A673 (cell line): Measurements from ENCODE around the gene MMP24OS.

Experiments
- EZH2 ChIP-seq: fragments of 200-600 bp; sonication (generic); IDR thresholded peaks from 2 replicates; pipeline ENCODE4 v1.6.1; 2017; ENCODE audit warnings: borderline replicate concordance, low read depth, mild to moderate bottlenecking, mixed read lengths, antibody characterized with exemption, low read length; ENCODE audit not compliant: poor library complexity, severe bottlenecking
- TF ChIP-seq, protein P1 (sequence below): fragments of 300-800, 200-600 bp; sonication (generic); conservative IDR thresholded peaks from 2 replicates; pipeline ENCODE4 v1.5.1; 2017; ENCODE audit warnings: low read depth, mild to moderate bottlenecking, antibody characterized with exemption, low read length, moderate library complexity, mixed read lengths

DNA sequence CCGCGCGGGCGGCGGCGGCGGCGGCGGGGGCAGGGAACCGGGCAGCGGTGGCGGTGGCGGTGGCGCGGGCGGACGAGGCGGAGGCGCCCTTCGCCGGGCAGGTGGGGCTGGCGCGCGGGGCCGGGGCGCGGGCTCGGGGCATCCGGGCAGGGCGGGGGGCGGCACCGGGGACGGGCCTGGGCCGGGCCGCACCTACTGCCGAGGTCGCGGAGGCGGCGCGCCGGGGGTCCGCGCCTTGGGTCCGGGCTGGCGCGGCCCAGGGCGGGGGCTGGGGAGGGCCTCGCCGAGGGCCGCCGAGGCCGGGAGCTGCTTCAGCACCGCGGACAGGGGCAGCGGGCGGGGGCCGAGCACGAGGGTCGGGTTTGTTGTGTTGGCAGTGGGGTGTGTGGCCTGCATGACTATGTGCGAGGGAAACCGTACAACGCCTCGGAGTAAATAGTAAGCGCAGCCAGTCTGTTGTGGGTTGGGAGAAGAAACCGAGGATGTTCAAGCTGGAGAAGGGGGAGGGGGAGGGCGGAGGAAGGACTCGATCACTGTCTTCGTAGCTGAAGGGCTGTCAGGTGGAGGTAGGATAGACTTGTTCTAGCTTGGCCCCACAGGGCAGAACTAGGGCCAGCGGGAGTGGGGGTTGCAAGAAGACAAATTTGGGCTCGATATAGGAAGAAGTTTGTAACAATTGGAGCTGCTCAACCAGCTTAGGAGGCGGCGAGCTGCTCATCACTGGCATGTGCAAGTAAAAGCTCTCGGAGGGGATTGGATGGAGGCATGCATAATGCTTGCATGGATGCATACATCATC lies 50.8 kb downstream of the MMP24OS start:
- TF ChIP-seq, protein P1, sequence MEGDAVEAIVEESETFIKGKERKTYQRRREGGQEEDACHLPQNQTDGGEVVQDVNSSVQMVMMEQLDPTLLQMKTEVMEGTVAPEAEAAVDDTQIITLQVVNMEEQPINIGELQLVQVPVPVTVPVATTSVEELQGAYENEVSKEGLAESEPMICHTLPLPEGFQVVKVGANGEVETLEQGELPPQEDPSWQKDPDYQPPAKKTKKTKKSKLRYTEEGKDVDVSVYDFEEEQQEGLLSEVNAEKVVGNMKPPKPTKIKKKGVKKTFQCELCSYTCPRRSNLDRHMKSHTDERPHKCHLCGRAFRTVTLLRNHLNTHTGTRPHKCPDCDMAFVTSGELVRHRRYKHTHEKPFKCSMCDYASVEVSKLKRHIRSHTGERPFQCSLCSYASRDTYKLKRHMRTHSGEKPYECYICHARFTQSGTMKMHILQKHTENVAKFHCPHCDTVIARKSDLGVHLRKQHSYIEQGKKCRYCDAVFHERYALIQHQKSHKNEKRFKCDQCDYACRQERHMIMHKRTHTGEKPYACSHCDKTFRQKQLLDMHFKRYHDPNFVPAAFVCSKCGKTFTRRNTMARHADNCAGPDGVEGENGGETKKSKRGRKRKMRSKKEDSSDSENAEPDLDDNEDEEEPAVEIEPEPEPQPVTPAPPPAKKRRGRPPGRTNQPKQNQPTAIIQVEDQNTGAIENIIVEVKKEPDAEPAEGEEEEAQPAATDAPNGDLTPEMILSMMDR: no peak
- no peak for TF ChIP-seq EZH2
